HG02623 (cell line): Measurements from ENCODE around the gene SLC3A2.
"Not testable (repeated sequence)": the region's sequence is repeated elsewhere in the genome, so short reads cannot be mapped to it uniquely, and the experiment has no call there.

Source experiments
- ATAC-seq: cut with Tn5 transposase; IDR thresholded peaks from one replicate; pipeline ENCODE4 v1.9.1; 2021; ENCODE audit warnings: moderate library complexity; ENCODE audit not compliant: unreplicated experiment

SLC3A2 gene

GRCh38 chr11:62926680-62927455, 46.2 kb downstream of the SLC3A2 start:
- ATAC-seq, result no peak

- no peak for ATAC-seq
Measured at GRCh38 chr11:62928011-62928410, 47.3 kb downstream of the SLC3A2 start.

- ATAC-seq, result no peak
Measured at GRCh38 chr11:62930157-62930556, 49.5 kb downstream of the SLC3A2 start.

GRCh38 chr11:62930666-62931065, 50.0 kb downstream of the SLC3A2 start:
- no peak for ATAC-seq

GRCh38 chr11:62931499-62932278, 51.0 kb downstream of the SLC3A2 start:
- ATAC-seq, result no peak

GRCh38 chr11:62933285-62933684, 52.6 kb downstream of the SLC3A2 start:
- ATAC-seq, result no peak

GRCh38 chr11:62933750-62934495, 53.2 kb downstream of the SLC3A2 start:
- no peak for ATAC-seq

- ATAC-seq, result no peak
Measured at GRCh38 chr11:62934496-62934785, 53.7 kb downstream of the SLC3A2 start.

- ATAC-seq, result not testable (repeated sequence)
Measured at GRCh38 chr11:62937528-62937927, 56.8 kb downstream of the SLC3A2 start.
